Activated CD8-positive, alpha-beta T cell treated with anti-CD3 and anti-CD28 coated beads for 36 hours (primary cell): ENCODE results near the gene GRK4. TPM values are rescaled to one million over a fixed set of nuclear protein-coding genes. Genes with fewer than 3 reads are reported as not detected.
A peak's percentile ranks its signal among the peaks of the same experiment; 100 is the strongest.

Experiments used
- ATAC-seq: fragments of 200-7000 bp; cut with Tn5 transposase; one replicate; pipeline ENCODE4 v1.10.0; 2021; ENCODE audit warnings: mild to moderate bottlenecking, moderate library complexity
- CTCF ChIA-PET: fragments of 350-600 bp; sonication (Branson Sonifier 250); formaldehyde crosslinking; loops from one replicate; lab custom pipeline; 2021; ENCODE audit warnings: antibody characterized with exemption; lab: Charles Lee
- POLR2A ChIA-PET: fragments of 350-600 bp; sonication (Branson Sonifier 250); formaldehyde crosslinking; loops from one replicate; lab custom pipeline; 2021; ENCODE audit warnings: antibody characterized with exemption; lab: Charles Lee
- DNase-seq: peaks from one replicate; pipeline ENCODE4 v3.0.0-alpha.2; 2020
- H3K27ac Mint-ChIP-seq: one replicate; pipeline ENCODE4 v1.8.0; 2021; ENCODE audit warnings: mild to moderate bottlenecking, mixed read lengths
- H3K27me3 Mint-ChIP-seq: one replicate; pipeline ENCODE4 v1.8.0; 2021; ENCODE audit warnings: mixed read lengths
- H3K36me3 Mint-ChIP-seq: one replicate; pipeline ENCODE4 v1.8.0; 2021; ENCODE audit warnings: low read depth, mixed read lengths
- H3K4me1 Mint-ChIP-seq: one replicate; pipeline ENCODE4 v1.8.0; 2021; ENCODE audit warnings: low read depth, mixed read lengths
- H3K4me3 Mint-ChIP-seq: one replicate; pipeline ENCODE4 v1.8.0; 2021; ENCODE audit warnings: mild to moderate bottlenecking, moderate library complexity, mixed read lengths
- H3K9me3 Mint-ChIP-seq: one replicate; pipeline ENCODE4 v1.8.0; 2021; ENCODE audit warnings: mixed read lengths
- intact Hi-C: fragments of 100-400 bp; cut with micrococcal nuclease; formaldehyde crosslinking; loops from one replicate; pipeline ENCODE4 v1.10.0; 2022
- total RNA-seq, 2 experiments: library from RNA; stranded (reverse); gene quantifications; one replicate each; pipeline ENCODE4 v1.2.3, GENCODE V29; 2021
- TF ChIP-seq, protein P1 (sequence below): fragments of 200-600 bp; IDR thresholded peaks from one replicate; pipeline ENCODE4 v1.8.0; 2022; ENCODE audit warnings: antibody characterized with exemption, mild to moderate bottlenecking

Gene GRK4
- total RNA-seq, 2 experiments from 2014 or later: 2.8 to 3.0 TPM

DNA sequence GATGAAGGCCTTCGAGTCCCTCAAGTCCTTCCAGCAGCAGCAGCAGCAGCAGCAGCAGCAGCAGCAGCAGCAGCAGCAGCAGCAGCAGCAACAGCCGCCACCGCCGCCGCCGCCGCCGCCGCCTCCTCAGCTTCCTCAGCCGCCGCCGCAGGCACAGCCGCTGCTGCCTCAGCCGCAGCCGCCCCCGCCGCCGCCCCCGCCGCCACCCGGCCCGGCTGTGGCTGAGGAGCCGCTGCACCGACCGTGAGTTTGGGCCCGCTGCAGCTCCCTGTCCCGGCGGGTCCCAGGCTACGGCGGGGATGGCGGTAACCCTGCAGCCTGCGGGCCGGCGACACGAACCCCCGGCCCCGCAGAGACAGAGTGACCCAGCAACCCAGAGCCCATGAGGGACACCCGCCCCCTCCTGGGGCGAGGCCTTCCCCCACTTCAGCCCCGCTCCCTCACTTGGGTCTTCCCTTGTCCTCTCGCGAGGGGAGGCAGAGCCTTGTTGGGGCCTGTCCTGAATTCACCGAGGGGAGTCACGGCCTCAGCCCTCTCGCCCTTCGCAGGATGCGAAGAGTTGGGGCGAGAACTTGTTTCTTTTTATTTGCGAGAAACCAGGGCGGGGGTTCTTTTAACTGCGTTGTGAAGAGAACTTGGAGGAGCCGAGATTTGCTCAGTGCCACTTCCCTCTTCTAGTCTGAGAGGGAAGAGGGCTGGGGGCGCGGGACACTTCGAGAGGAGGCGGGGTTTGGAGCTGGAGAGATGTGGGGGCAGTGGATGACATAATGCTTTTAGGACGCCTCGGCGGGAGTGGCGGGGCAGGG lies 111.7 kb downstream of the GRK4 start:
- H3K4me1 Mint-ChIP-seq: peaks cover 31% of the 10 kb centered on the region
- CTCF ChIA-PET: no interaction called here
- peak overlapping the region; percentile 95 for H3K4me3 Mint-ChIP-seq
- H3K27me3 Mint-ChIP-seq: no peaks in the 10 kb centered on the region
- intact Hi-C loops: no loop called here
- no peaks in the 10 kb centered on the region for H3K9me3 Mint-ChIP-seq
- POLR2A ChIA-PET: interaction anchor here (0.6 to 1.5 kb wide), 6 partner anchors 9 to 140 kb away, joined by 3 to 5 read pairs (median 4); no protein-coding TSS in a partner anchor
- H3K36me3 Mint-ChIP-seq: peaks cover 1% of the 10 kb centered on the region
- TF ChIP-seq, protein P1, sequence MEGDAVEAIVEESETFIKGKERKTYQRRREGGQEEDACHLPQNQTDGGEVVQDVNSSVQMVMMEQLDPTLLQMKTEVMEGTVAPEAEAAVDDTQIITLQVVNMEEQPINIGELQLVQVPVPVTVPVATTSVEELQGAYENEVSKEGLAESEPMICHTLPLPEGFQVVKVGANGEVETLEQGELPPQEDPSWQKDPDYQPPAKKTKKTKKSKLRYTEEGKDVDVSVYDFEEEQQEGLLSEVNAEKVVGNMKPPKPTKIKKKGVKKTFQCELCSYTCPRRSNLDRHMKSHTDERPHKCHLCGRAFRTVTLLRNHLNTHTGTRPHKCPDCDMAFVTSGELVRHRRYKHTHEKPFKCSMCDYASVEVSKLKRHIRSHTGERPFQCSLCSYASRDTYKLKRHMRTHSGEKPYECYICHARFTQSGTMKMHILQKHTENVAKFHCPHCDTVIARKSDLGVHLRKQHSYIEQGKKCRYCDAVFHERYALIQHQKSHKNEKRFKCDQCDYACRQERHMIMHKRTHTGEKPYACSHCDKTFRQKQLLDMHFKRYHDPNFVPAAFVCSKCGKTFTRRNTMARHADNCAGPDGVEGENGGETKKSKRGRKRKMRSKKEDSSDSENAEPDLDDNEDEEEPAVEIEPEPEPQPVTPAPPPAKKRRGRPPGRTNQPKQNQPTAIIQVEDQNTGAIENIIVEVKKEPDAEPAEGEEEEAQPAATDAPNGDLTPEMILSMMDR: no peak
- DNase-seq (peak; percentile 71), ATAC-seq (no peak)
- H3K27ac Mint-ChIP-seq: peak overlapping the region; percentile 90

DNA sequence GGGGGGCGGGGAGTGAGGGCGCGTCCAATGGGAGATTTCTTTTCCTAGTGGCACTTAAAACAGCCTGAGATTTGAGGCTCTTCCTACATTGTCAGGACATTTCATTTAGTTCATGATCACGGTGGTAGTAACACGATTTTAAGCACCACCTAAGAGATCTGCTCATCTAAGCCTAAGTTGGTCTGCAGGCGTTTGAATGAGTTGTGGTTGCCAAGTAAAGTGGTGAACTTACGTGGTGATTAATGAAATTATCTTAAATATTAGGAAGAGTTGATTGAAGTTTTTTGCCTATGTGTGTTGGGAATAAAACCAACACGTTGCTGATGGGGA lies 112.2 kb downstream of the GRK4 start:
- Mint-ChIP-seq H3K4me3 (peak overlapping the region; percentile 95), H3K36me3 (peaks cover 3% of the 10 kb centered on the region), H3K27ac (peak overlapping the region; percentile 90), H3K27me3 (no peaks in the 10 kb centered on the region), H3K4me1 (peaks cover 34% of the 10 kb centered on the region), H3K9me3 (no peaks in the 10 kb centered on the region)
- DNase-seq: no peak
- no peak for ATAC-seq
- ChIA-PET CTCF (no interaction called here), POLR2A (interaction anchor here (0.6 to 1.5 kb wide), 4 partner anchors 43 to 140 kb away, joined by 3 to 5 read pairs (median 3); no protein-coding TSS in a partner anchor)
- intact Hi-C loops: no loop called here
- TF ChIP-seq, protein P1: no peak

DNA sequence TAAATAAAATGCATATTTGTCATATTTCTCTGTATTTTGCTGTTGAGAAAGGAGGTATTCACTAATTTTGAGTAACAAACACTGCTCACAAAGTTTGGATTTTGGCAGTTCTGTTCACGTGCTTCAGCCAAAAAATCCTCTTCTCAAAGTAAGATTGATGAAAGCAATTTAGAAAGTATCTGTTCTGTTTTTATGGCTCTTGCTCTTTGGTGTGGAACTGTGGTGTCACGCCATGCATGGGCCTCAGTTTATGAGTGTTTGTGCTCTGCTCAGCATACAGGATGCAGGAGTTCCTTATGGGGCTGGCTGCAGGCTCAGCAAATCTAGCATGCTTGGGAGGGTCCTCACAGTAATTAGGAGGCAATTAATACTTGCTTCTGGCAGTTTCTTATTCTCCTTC lies 114.4 kb downstream of the GRK4 start:
- Mint-ChIP-seq H3K36me3 (peaks cover 5% of the 10 kb centered on the region), H3K27me3 (no peaks in the 10 kb centered on the region), H3K27ac (no peak overlapping the region), H3K9me3 (no peaks in the 10 kb centered on the region), H3K4me1 (peaks cover 47% of the 10 kb centered on the region), H3K4me3 (no peak overlapping the region)
- TF ChIP-seq, protein P1: no peak
- CTCF ChIA-PET: no interaction called here
- ATAC-seq (no peak), DNase-seq (no peak)
- intact Hi-C loops: no loop called here
- POLR2A ChIA-PET: no interaction called here

DNA sequence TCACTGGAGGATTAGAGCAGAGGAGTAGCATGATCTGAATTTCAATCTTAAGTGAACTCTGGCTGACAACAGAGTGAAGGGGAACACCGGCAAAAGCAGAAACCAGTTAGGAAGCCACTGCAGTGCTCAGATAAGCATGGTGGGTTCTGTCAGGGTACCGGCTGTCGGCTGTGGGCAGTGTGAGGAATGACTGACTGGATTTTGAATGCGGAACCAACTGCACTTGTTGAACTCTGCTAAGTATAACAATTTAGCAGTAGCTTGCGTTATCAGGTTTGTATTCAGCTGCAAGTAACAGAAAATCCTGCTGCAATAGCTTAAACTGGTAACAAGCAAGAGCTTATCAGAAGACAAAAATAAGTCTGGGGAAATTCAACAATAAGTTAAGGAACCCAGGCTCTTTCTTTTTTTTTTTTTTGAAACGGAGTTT lies 116.3 kb downstream of the GRK4 start:
- H3K27ac Mint-ChIP-seq: no peak overlapping the region
- H3K9me3 Mint-ChIP-seq: no peaks in the 10 kb centered on the region
- H3K27me3 Mint-ChIP-seq: no peaks in the 10 kb centered on the region
- peaks cover 11% of the 10 kb centered on the region for H3K36me3 Mint-ChIP-seq
- ATAC-seq (no peak), DNase-seq (no peak)
- no peak overlapping the region for H3K4me3 Mint-ChIP-seq
- ChIA-PET CTCF (no interaction called here), POLR2A (no interaction called here)
- TF ChIP-seq, protein P1: no peak
- intact Hi-C loops: no loop called here
- peaks cover 58% of the 10 kb centered on the region for H3K4me1 Mint-ChIP-seq

DNA sequence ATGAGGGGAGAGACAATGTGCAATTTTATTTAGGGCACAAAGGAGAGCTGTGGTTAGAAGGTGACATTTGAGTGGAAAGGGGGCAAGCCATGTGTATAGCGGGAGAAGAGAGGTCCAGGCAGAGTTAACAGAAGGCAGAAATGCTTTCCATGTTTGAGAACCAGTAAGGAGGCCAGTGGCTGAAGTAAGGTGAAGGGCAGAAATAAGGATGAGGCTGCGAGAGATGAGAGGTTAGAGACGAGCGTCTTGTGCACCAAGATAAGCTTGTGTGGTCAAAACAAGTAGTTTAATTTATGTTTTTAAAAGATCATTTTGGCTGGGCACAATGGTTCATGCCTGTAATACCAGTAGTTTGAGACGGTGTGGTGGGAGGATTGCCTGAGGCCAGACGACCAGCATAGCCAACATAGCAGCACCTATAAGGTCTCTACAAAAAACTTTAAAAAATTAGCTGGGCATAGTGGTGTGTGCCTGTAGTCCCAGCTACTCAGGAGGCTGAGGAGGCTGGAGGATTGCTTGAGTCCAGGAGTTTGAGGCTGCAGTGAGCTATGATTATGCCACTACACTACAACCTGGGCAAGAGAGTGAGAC lies 119.6 kb downstream of the GRK4 start:
- no peak overlapping the region for H3K4me3 Mint-ChIP-seq
- ATAC-seq (no peak), DNase-seq (no peak)
- TF ChIP-seq, protein P1: no peak
- H3K4me1 Mint-ChIP-seq: peaks cover 57% of the 10 kb centered on the region
- no peak overlapping the region for H3K27ac Mint-ChIP-seq
- POLR2A ChIA-PET: interaction anchor here (1.1 kb wide), 1 partner anchor 8 kb away, joined by 5 read pairs; the partner anchor contains the start of gene HTT
- intact Hi-C loops: no loop called here
- H3K9me3 Mint-ChIP-seq: no peaks in the 10 kb centered on the region
- H3K36me3 Mint-ChIP-seq: peaks cover 14% of the 10 kb centered on the region
- CTCF ChIA-PET: interaction anchor here (0.7 to 1.7 kb wide), 3 partner anchors 22 to 32 kb away, joined by 3 to 4 read pairs (median 3); no protein-coding TSS in a partner anchor
- no peaks in the 10 kb centered on the region for H3K27me3 Mint-ChIP-seq
